ENCODE data around the gene KCNK4.

Gene KCNK4

DNA sequence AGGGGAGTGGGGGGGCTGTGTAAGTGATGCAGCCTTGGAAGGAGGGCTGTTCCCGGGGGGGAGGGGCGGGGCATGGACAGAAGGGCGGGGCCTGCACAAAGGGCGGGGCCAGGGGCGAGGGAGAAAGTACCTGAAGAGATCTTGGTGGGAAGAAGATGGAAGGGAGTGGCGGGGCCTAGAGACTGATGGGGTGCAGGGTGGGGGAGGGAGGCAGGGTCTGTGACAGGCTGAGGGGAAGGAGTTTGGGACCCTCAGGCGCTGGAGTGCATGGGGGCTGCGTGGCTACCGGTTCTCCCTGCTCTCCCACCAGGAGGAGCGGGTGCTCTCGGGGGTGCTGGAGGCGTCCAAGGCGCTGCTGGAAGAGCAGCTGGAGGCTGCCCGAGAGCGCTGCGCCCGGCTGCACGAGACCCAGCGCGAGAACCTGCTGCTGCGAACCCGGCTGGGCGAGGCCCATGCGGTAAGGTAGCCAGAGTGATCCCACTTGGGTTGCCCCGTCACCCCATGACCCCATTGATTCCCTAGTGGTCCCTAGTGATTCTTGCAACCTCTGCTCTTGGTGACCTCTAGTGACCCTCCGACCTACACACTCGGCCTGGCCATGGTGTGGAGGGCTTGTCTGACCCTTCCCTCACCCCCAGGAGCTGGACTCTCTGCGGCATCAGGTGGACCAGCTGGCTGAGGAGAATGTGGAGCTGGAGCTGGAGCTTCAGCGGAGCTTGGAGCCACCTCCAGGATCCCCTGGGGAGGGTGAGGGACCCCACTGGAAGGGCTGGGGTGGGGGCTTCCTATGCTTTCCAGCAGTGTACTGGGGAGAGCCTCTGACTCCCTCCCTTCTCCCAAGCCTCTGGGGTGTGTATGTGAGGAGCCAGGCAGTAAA lies 52.0 kb downstream of the KCNK4 start:
- in situ Hi-C loops (cut with MboI; ENCODE audit: low sequenced_read_pairs) = no loop called here

DNA sequence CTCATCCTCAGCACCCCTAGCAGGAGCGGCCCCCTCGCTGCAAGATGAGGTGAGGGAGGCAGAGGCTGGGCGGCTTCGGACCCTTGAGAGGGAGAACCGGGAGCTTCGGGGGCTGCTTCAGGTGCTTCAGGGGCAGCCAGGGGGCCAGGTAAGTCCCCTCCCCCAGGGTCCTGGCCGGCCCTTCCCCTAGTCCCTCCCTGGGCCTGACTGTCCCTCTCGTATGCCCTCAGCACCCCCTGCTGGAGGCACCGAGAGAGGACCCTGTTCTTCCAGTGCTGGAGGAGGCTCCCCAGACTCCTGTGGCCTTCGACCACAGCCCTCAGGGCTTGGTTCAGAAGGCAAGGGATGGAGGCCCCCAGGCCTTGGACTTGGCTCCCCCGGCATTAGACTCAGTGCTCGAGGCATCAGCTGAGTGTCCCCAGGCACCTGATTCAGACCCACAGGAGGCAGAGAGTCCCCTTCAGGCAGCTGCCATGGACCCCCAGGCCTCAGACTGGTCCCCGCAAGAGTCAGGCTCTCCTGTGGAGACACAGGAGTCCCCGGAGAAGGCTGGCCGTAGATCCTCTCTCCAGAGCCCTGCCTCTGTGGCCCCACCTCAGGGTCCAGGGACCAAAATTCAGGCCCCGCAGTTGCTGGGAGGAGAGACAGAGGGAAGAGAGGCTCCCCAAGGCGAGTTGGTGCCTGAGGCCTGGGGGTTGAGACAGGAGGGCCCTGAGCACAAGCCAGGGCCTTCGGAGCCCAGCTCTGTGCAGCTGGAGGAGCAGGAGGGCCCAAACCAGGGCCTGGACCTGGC lies 52.9 kb downstream of the KCNK4 start:
- in situ Hi-C loops (cut with MboI; ENCODE audit: low sequenced_read_pairs) = no loop called here

- in situ Hi-C loops (cut with MboI; ENCODE audit: low sequenced_read_pairs) = no loop called here
Measured at GRCh38 chr11:64344787-64345186, 53.7 kb downstream of the KCNK4 start.

- in situ Hi-C loops (cut with MboI; ENCODE audit: low sequenced_read_pairs) = no loop called here
Measured at GRCh38 chr11:64347193-64347867, 56.2 kb downstream of the KCNK4 start.

DNA sequence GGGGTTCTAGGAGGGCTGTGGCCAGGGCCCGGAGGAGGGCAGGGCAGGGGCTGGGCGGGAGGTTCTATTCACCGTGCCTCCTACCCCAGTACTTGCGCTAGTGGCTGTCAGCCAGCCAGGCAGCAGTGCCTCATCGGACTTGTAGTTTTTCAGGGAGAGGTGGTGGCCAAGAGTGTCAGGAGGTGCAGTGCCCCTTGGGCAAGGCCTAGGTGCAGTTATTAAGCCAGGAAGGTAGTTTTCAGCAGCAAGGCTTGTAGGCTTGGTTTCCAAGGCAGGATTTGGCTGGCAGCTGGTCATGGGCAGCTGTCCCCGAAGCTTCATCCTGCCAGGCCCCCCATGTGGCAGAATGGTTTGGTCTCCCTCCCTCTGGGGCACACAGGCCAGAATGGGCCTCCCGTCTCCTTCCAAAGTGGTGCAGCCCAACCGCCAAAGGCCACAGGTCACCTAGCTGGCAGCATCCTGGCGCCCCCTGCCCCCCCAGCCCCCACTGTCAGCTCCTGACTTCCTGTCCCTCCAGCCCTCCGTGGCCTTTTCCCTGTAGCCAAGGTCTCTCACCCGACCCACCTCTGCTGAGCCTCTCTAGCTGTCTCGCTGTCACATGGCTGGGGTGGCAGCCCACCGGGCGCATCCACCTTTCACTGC lies 57.4 kb downstream of the KCNK4 start:
- in situ Hi-C loops (cut with MboI; ENCODE audit: low sequenced_read_pairs) = no loop called here

GRCh38 chr11:64349025-64349387 lies 57.9 kb downstream of the KCNK4 start:
- in situ Hi-C loops (cut with MboI; ENCODE audit: low sequenced_read_pairs) = no loop called here

DNA sequence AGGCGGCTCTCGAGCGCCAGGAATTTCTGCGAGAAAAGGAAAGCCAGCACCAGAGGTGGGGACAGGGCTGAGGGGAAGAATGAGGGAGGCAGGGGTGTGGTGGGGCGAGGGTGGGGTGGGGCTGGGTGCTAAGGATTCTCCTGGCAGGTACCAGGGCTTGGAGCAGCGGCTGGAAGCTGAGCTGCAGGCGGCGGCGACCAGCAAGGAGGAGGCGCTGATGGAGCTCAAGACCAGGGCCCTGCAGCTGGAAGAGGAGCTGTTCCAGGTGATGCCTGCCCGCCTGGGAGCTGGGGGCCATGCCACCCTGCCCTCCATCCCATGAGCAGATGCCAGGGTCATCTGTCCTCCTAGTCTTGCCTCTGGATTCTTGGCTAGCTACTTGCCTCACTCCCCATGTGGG lies 58.3 kb downstream of the KCNK4 start:
- in situ Hi-C loops (cut with MboI; ENCODE audit: low sequenced_read_pairs) = no loop called here
